ENCODE measurements around the gene KDM5B.
"Not testable (repeated sequence)": the region's sequence is repeated elsewhere in the genome, so short reads cannot be mapped to it uniquely, and the experiment has no call there.

KDM5B gene

DNA sequence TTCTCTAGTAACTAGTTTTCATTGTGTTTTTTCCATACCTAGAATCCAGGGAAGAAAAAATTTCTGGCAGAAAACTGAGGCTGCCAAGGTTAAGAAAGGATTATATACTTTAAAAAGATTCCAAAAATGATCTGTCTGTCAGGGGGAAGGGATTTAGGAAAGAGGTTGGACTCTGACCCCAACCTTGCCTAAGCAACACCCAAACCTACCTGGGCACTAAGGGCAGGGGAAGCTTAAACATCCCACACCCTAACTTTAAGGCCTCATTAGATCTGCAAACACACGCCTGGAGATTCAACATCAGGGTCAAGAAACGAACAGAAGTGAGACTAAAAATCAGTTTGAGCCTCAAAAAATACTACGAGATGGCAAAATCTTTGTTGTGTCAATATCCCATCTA is 19.4 kb downstream of the KDM5B start:
- no peak overlapping the region for H3K27ac Mint-ChIP-seq
- H3K4me1 Mint-ChIP-seq (ENCODE audit: low read depth) = peaks cover 7% of the 10 kb centered on the region
- H3K4me3 Mint-ChIP-seq = no peak overlapping the region
- H3K27me3 Mint-ChIP-seq = no peaks in the 10 kb centered on the region
- H3K36me3 Mint-ChIP-seq (ENCODE audit: low read depth) = peaks cover 7% of the 10 kb centered on the region
- no peaks in the 10 kb centered on the region for H3K9me3 Mint-ChIP-seq

DNA sequence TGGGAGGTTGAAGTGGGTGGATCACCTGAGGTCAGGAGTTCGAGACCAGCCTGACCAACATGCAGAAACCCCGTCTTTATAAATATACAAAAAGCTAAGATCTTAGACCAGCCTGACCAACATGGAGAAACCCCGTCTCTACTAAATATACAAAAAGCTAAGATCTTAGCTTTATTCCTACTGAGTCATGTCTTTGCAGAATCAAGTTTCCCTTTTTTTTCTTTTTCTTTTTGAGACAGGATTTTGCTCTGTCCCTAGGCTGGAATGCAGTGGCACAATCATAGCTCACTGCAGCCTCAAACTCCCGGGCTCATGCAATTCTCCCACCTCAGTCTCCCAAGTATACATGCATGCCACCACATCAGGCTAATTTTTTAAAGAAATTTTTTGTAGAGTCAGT is 21.4 kb downstream of the KDM5B start:
- Mint-ChIP-seq H3K27ac (no peak overlapping the region), H3K9me3 (no peaks in the 10 kb centered on the region), H3K4me1 (ENCODE audit: low read depth) (peaks cover 5% of the 10 kb centered on the region), H3K36me3 (ENCODE audit: low read depth) (peaks cover 7% of the 10 kb centered on the region), H3K4me3 (no peak overlapping the region), H3K27me3 (no peaks in the 10 kb centered on the region)

DNA sequence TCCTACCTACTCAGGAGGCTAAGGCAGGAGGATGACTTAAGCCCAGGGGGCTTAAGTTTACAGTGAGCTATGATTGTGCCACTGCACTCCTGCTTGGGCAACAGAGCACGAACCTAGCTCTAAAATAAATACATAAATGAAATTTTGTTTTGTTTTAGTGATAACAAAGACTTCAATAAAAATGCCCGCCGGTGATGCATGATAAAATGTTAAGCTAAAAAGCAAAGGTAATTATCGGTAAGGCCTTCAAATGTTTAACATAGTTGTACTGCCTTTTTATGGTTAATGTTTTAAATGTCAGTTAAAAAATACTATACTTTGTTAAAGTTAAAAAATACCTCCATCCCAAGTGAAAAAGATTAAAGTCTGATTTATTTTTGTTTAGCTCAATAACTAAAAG is 27.0 kb downstream of the KDM5B start:
- no peaks in the 10 kb centered on the region for H3K9me3 Mint-ChIP-seq
- H3K4me3 Mint-ChIP-seq = no peak overlapping the region
- peaks cover 7% of the 10 kb centered on the region for H3K36me3 Mint-ChIP-seq (ENCODE audit: low read depth)
- H3K4me1 Mint-ChIP-seq (ENCODE audit: low read depth) = peaks cover 14% of the 10 kb centered on the region
- H3K27me3 Mint-ChIP-seq = no peaks in the 10 kb centered on the region
- no peak overlapping the region for H3K27ac Mint-ChIP-seq

DNA sequence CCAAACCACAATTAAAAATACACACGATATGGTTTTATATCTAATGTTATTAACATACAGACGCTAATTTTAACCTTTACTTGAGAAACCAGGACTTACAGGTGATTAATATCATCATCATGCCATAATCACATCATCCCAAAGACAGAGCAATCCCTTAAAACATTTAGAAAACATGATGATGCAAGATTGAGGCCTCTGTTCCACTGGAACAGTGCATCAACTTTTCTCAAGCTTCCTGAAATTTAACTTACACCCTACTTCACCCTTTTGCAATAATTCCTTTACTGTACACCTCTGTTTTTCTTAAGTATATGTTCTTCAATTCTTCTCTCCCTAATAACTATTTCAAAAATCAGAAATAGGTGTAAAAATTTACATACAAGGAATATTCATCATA is 38.1 kb downstream of the KDM5B start:
- H3K27me3 Mint-ChIP-seq = no peaks in the 10 kb centered on the region
- H3K27ac Mint-ChIP-seq = no peak overlapping the region
- H3K9me3 Mint-ChIP-seq = no peaks in the 10 kb centered on the region
- H3K4me1 Mint-ChIP-seq (ENCODE audit: low read depth) = no peaks in the 10 kb centered on the region
- H3K4me3 Mint-ChIP-seq = no peak overlapping the region
- H3K36me3 Mint-ChIP-seq (ENCODE audit: low read depth) = peaks cover 44% of the 10 kb centered on the region

DNA sequence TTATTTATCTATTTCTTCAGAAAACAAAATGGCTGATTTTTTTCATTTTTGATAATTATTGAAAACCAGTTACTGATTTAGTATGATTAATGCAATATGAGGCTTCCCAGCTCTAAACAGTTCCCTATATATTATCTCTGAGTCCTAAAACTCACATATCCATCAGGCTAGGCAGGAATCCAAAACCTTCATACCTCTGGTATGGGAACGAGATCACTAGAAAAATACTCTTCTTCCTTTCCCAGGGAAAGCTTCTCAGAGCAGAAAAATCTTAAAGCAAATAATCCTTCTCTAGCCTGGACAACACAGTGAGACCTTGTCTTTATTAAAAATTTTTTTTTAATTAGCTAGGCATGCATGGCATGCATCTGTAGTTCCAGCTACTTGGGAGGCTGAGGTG is 42.5 kb downstream of the KDM5B start:
- peaks cover 29% of the 10 kb centered on the region for H3K36me3 Mint-ChIP-seq (ENCODE audit: low read depth)
- H3K27me3 Mint-ChIP-seq = no peaks in the 10 kb centered on the region
- no peak overlapping the region for H3K27ac Mint-ChIP-seq
- H3K4me3 Mint-ChIP-seq = no peak overlapping the region
- H3K9me3 Mint-ChIP-seq = no peaks in the 10 kb centered on the region
- H3K4me1 Mint-ChIP-seq (ENCODE audit: low read depth) = no peaks in the 10 kb centered on the region

DNA sequence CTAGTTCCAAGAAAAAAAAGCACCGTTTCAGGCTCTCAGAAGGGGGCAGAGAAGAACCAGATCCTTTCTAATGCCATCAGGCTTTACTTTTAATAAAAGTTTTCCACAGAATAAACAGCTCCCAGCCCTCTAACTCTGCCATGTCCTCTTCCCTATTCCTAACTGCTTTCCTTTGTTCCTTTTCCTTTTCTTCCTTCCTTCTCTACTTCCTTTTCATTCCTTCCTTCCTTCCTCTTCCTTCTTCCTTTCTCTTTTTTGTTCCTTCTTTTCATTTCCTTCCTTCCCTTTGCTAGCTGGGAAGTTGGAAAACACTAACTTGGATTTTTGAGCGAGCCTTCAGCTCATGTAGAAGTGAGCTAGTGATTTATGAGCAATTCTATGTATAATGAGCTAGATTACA is 46.2 kb downstream of the KDM5B start:
- H3K9me3 Mint-ChIP-seq = no peaks in the 10 kb centered on the region
- H3K27me3 Mint-ChIP-seq = no peaks in the 10 kb centered on the region
- no peak overlapping the region for H3K4me3 Mint-ChIP-seq
- H3K36me3 Mint-ChIP-seq (ENCODE audit: low read depth) = peaks cover 36% of the 10 kb centered on the region
- H3K27ac Mint-ChIP-seq = peak overlapping the region; percentile 29
- no peaks in the 10 kb centered on the region for H3K4me1 Mint-ChIP-seq (ENCODE audit: low read depth)

DNA sequence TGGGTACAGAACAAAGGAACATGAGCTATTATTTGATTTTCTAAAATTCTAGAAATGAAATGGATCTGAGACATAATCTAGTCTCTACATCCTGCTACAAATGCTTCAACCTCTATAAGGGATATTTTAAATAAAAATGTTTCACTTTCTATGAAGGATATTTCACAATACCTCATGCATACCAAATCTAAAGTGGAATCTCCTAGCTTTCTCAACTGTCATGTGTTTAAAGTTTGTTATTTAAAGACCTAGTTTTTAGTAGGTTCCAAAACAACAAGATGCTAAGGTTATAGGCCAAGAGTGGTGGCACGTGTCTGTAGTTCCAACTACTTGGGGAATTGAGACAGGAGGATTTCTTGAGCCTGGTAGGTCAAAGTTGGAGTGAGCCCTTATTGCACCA is 47.6 kb downstream of the KDM5B start:
- H3K4me3 Mint-ChIP-seq = no peak overlapping the region
- H3K36me3 Mint-ChIP-seq (ENCODE audit: low read depth) = peaks cover 30% of the 10 kb centered on the region
- H3K27ac Mint-ChIP-seq = no peak overlapping the region

DNA sequence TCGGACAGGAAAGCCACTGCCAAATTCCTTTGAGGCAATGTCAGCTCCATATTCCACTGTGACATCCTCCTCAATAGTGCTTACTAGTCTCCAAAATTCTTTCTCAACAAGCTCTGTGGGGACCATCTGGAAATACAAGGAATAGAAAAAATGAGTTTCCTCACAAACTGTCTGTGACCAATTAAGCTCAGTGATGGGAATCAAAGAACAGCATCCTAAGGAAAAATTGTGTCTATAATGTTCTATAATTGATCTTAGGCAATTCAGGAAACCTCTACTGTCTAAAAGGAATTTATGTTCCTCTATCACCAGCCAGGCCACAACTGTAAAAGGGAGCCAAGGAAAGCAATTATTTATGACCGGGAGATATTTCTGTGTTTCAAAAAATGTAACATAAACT is 51.8 kb downstream of the KDM5B start:
- Mint-ChIP-seq H3K27ac (no peak overlapping the region), H3K4me3 (no peak overlapping the region), H3K36me3 (ENCODE audit: low read depth) (peaks cover 41% of the 10 kb centered on the region), H3K9me3 (no peaks in the 10 kb centered on the region), H3K4me1 (ENCODE audit: low read depth) (no peaks in the 10 kb centered on the region), H3K27me3 (no peaks in the 10 kb centered on the region)

More for the DNA sequence above, 47.6 kb downstream of the KDM5B start:
- Mint-ChIP-seq H3K4me1 (ENCODE audit: low read depth) (no peaks in the 10 kb centered on the region), H3K9me3 (no peaks in the 10 kb centered on the region), H3K27me3 (no peaks in the 10 kb centered on the region)

DNA sequence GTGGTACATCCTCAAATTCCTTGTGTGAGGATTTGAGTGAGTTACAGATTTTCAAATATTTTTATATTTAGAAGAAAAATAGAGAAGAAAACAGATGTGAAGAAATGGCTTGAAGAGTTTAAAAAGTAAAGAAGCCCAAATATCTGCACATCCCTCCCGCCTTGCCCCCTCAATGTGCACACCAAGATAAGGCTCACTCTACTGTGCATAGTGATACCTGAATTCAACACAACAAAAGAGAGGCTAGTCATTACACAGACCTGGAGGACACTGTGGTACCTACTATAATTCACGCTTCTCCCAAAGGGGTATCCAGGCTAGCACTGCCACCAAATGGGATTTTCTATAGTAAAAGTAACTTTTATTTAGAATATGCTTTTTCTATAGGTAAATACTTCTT is 53.9 kb downstream of the KDM5B start:
- H3K9me3 Mint-ChIP-seq = no peaks in the 10 kb centered on the region
- H3K27me3 Mint-ChIP-seq = no peaks in the 10 kb centered on the region
- H3K36me3 Mint-ChIP-seq (ENCODE audit: low read depth) = peaks cover 37% of the 10 kb centered on the region
- no peak overlapping the region for H3K4me3 Mint-ChIP-seq
- H3K4me1 Mint-ChIP-seq (ENCODE audit: low read depth) = no peaks in the 10 kb centered on the region
- no peak overlapping the region for H3K27ac Mint-ChIP-seq

DNA sequence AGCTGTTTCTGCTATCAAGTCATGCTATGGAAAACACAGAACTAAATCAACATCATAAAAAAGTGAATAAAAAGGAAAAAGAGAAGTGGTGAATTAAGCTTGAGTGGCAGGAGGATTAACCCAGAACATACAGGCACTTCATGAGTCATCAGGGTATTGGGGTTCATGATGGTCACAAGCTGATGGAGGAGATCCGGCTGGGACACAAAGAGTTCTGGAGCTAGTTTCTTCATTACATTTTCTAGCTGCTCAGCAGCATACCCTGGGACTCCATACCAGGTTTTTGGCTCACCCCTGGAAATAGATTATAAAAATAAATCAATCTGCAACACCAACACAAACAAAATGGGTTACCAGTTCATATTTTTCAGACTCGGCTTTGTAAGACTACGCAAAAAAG is 55.4 kb downstream of the KDM5B start:
- Mint-ChIP-seq H3K4me3 (no peak overlapping the region), H3K36me3 (ENCODE audit: low read depth) (peaks cover 46% of the 10 kb centered on the region), H3K27me3 (no peaks in the 10 kb centered on the region), H3K27ac (no peak overlapping the region), H3K9me3 (no peaks in the 10 kb centered on the region), H3K4me1 (ENCODE audit: low read depth) (no peaks in the 10 kb centered on the region)

DNA sequence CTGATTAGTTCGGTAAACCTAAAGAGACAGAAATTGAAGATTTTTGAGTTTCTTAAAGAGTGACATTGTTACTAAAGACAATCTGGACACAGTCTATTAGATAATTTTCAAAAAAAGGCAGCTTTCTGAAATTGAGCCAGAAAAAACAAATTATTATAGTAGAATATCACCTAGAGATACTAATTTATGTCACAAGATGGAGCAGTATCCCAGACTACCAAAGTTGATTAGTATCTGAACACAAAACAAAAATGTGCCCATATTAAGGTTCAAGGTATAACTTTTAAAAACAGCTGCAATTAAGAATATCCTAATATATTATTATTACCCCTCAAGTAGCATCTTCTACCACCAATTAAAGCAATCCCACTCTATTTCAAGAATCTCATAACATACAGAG is 57.5 kb downstream of the KDM5B start:
- Mint-ChIP-seq H3K4me1 (ENCODE audit: low read depth) (no peaks in the 10 kb centered on the region), H3K27me3 (no peaks in the 10 kb centered on the region), H3K27ac (no peak overlapping the region), H3K9me3 (no peaks in the 10 kb centered on the region), H3K36me3 (ENCODE audit: low read depth) (peaks cover 54% of the 10 kb centered on the region), H3K4me3 (no peak overlapping the region)

DNA sequence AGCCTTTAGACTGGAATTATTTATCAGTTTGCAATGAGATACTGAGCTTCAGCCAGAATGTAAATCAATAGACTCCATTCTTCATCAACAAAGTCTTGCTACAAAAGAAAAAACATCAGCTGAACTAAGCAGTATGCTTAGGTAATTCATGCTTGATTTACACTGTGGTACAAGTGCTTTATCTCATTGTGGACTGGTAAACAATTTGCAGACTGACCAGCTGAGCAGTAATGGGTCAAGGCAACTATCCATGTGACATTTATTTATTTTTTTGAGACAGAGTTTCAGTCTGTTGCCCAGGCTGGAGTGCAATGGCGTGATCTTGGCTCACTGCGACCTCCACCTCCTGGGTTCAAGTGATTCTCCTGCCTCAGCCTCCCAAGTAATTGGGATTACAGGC is 58.2 kb downstream of the KDM5B start:
- no peak overlapping the region for H3K27ac Mint-ChIP-seq
- peaks cover under 1% of the 10 kb centered on the region for H3K9me3 Mint-ChIP-seq
- H3K4me3 Mint-ChIP-seq = no peak overlapping the region
- no peaks in the 10 kb centered on the region for H3K4me1 Mint-ChIP-seq (ENCODE audit: low read depth)
- peaks cover 54% of the 10 kb centered on the region for H3K36me3 Mint-ChIP-seq (ENCODE audit: low read depth)
- H3K27me3 Mint-ChIP-seq = no peaks in the 10 kb centered on the region

DNA sequence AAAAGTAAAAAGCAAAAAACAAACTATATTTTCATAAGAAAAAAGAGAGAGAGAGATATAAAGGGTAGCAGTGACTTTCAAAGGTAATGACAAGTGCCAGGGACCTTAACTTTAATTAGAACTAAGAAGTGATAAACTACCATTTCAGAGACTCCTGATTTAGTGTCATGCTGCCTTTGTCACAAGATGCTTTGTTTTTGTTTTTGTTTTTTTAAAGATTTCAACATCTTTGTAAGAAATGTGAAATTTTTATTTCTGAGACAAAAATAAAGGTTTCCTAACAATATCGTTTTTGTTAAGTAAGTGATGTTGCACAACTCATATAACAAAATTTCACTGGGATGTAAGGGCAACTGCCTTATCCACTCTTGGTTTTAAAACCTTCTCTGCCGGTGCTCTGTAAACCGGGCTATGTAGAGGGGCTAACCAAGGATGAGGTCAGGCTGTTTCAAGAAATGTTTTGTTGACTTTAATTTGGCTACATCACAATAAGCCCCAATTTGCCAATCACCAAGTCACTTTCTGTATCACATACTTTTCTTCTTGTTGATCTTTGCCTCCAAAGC is 62.8 kb downstream of the KDM5B start:
- H3K9me3 Mint-ChIP-seq = peaks cover 6% of the 10 kb centered on the region
- no peak overlapping the region for H3K4me3 Mint-ChIP-seq
- H3K27me3 Mint-ChIP-seq = no peaks in the 10 kb centered on the region
- no peaks in the 10 kb centered on the region for H3K4me1 Mint-ChIP-seq (ENCODE audit: low read depth)
- H3K27ac Mint-ChIP-seq = no peak overlapping the region
- peaks cover 81% of the 10 kb centered on the region for H3K36me3 Mint-ChIP-seq (ENCODE audit: low read depth)

DNA sequence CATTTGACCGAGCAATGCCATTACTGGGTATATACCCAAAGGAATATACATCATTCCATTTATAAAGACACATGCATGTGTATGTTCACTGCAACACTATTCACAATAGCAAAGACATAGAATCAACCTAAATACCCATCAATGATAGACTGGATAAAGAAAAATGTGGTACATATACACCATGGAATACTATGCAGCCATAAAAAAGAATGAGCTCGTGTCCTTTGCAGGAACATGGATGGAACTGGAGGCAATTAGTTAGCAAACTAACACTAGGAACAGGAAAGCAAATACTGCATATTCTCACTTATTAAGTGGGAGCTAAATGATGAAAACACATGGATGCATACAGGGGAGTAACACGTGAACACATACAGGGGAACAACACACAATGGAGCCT is 63.5 kb downstream of the KDM5B start:
- not testable (repeated sequence) for H3K4me3 Mint-ChIP-seq; H3K27ac Mint-ChIP-seq; H3K4me1 Mint-ChIP-seq (ENCODE audit: low read depth); H3K27me3 Mint-ChIP-seq; H3K9me3 Mint-ChIP-seq
- H3K36me3 Mint-ChIP-seq (ENCODE audit: low read depth) = peaks cover 81% of the 10 kb centered on the region

DNA sequence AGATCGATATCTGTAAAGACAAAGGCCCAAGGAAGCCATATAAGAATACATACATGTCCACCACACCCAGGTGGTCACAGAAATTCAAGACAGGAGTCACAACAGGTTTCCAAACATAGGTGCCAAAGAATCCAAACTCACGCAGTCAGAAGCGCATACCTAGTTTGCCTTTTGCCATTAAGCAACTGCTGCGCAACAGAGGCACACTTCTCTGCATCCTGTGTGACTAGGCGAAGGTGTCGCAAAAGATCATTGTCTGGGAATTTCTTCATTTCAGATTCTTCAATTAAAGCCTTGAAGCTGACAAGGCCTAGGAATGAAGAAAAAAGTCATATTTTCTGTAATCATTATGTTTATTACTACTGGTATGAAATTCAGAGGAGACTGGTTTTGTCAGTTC is 65.7 kb downstream of the KDM5B start:
- Mint-ChIP-seq H3K4me1 (ENCODE audit: low read depth) (no peaks in the 10 kb centered on the region), H3K27me3 (no peaks in the 10 kb centered on the region), H3K36me3 (ENCODE audit: low read depth) (peaks cover 72% of the 10 kb centered on the region), H3K4me3 (no peak overlapping the region), H3K9me3 (peaks cover 6% of the 10 kb centered on the region), H3K27ac (no peak overlapping the region)

DNA sequence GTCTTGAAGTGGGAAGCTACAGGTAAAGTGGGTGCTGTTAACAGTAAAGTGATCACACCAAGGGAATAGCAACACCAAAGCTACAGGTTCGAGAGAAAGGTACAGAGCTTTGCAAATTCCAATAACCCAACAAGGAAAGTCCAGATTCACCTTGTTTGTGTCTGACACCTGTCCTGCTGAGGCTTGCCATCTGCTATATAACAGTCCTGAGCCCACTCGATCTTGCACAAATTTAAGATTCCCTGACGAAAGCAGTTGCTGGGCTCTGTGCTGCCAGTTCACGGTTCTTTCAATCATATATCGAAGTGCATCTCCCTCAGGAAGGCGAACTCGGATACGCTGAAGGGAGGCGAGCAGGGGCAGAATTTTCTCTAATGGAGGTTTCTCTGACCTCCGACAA is 75.0 kb downstream of the KDM5B start:
- H3K27me3 Mint-ChIP-seq = no peaks in the 10 kb centered on the region
- no peaks in the 10 kb centered on the region for H3K9me3 Mint-ChIP-seq
- no peak overlapping the region for H3K4me3 Mint-ChIP-seq
- no peak overlapping the region for H3K27ac Mint-ChIP-seq
- peaks cover 67% of the 10 kb centered on the region for H3K36me3 Mint-ChIP-seq (ENCODE audit: low read depth)
- no peaks in the 10 kb centered on the region for H3K4me1 Mint-ChIP-seq (ENCODE audit: low read depth)
